ENCODE results near the gene WASF1.

GRCh38 chr6:110196874-110197273 is 17.4 kb upstream of the WASF1 start:
- TF ChIP-seq, protein P1, sequence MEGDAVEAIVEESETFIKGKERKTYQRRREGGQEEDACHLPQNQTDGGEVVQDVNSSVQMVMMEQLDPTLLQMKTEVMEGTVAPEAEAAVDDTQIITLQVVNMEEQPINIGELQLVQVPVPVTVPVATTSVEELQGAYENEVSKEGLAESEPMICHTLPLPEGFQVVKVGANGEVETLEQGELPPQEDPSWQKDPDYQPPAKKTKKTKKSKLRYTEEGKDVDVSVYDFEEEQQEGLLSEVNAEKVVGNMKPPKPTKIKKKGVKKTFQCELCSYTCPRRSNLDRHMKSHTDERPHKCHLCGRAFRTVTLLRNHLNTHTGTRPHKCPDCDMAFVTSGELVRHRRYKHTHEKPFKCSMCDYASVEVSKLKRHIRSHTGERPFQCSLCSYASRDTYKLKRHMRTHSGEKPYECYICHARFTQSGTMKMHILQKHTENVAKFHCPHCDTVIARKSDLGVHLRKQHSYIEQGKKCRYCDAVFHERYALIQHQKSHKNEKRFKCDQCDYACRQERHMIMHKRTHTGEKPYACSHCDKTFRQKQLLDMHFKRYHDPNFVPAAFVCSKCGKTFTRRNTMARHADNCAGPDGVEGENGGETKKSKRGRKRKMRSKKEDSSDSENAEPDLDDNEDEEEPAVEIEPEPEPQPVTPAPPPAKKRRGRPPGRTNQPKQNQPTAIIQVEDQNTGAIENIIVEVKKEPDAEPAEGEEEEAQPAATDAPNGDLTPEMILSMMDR (IDR thresholded peaks at IDR 0.05): no peak
- no peak for TF ChIP-seq POLR2A (IDR thresholded peaks at IDR 0.05)

All from testis (tissue), 2 donors.